ENCODE results near the gene MAGI2. TPM values are rescaled to one million over a fixed set of nuclear protein-coding genes. Genes with fewer than 3 reads are reported as not detected.

Gene MAGI2
- total RNA-seq, 1 experiment from 2014 or later: 14.3 TPM

DNA sequence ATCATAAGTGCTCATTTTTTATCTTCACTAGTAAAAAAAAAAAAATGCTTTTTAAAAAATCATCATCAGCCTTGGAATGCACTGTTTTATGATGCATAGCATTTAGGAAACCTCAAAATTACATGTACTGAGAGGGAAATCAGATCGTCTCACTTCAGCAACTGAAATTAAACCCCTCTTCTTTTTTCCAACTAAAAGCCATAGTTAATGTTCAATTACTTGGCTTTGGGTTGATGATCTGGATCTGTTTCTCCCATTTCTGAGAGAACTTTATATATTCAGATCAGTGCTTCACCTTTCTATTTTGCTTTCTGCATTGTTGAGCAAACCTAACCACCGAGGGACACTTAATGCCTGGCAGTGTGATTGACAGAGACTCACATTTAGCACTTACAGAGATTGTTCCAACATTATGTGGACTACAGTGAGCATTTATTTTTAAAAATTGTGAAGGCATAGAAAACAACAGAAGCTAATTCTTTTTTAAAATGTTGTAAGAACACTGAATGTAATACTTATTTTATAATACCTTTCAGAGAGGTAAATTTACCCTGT, 976.5 kb downstream of the MAGI2 start:
- DNase-seq: no peak
- no peak overlapping the region for H3K23ac ChIP-seq (ENCODE audit: insufficient read length, low read depth, low read length)

More for the DNA sequence above, 976.5 kb downstream of the MAGI2 start:
- no CpG with 5 or more reads among the region's 2 CpGs for WGBS (ENCODE audit: extremely low coverage, insufficient read length, low lambda C conversion rate)
- H3K56ac ChIP-seq (ENCODE audit: insufficient read length, low read depth, low read length): no peak overlapping the region
- no peaks in the 10 kb centered on the region for H3K79me2 ChIP-seq (ENCODE audit: insufficient read depth, low read length)
- TF ChIP-seq, protein P1, sequence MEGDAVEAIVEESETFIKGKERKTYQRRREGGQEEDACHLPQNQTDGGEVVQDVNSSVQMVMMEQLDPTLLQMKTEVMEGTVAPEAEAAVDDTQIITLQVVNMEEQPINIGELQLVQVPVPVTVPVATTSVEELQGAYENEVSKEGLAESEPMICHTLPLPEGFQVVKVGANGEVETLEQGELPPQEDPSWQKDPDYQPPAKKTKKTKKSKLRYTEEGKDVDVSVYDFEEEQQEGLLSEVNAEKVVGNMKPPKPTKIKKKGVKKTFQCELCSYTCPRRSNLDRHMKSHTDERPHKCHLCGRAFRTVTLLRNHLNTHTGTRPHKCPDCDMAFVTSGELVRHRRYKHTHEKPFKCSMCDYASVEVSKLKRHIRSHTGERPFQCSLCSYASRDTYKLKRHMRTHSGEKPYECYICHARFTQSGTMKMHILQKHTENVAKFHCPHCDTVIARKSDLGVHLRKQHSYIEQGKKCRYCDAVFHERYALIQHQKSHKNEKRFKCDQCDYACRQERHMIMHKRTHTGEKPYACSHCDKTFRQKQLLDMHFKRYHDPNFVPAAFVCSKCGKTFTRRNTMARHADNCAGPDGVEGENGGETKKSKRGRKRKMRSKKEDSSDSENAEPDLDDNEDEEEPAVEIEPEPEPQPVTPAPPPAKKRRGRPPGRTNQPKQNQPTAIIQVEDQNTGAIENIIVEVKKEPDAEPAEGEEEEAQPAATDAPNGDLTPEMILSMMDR (conservative IDR thresholded peaks at IDR 0.05): no peak
- no peak overlapping the region for H3K9ac ChIP-seq (ENCODE audit: extremely low read depth, insufficient read length, low read length)
- no peaks in the 10 kb centered on the region for H3K4me1 ChIP-seq (ENCODE audit: insufficient read depth, low read length)
- no peak overlapping the region for H4K91ac ChIP-seq (ENCODE audit: insufficient read length, low read depth, low read length)
- no peaks in the 10 kb centered on the region for H3K79me1 ChIP-seq (ENCODE audit: insufficient read depth, low read depth, low read length, poor library complexity, severe bottlenecking)
- no peak overlapping the region for H2BK12ac ChIP-seq (ENCODE audit: insufficient read length, low read depth, low read length)
- H3K9me3 ChIP-seq (ENCODE audit: control insufficient read depth, low read depth, low read length): no peaks in the 10 kb centered on the region
- H2AFZ ChIP-seq (ENCODE audit: low read length): no peak overlapping the region
- no peak overlapping the region for H4K8ac ChIP-seq (replicated peaks; ENCODE audit: insufficient read length, low read depth, low read length)
- no peak overlapping the region for H2BK15ac ChIP-seq (ENCODE audit: low read depth, low read length)
- Mint-ChIP-seq H3K4me3 (no peak overlapping the region), H3K27ac (no peak overlapping the region), H3K36me3 (ENCODE audit: insufficient read depth in 1 of 3, low read depth in 3 of 3) (no peaks in the 10 kb centered on the region), H3K27me3 (ENCODE audit: low read depth) (no peaks in the 10 kb centered on the region), H3K9me3 (no peaks in the 10 kb centered on the region), H3K4me1 (peaks cover 0 to 4% of the 10 kb centered on the region in 2 experiments; a peak in 2 of 4 replicates)
- H3K4me2 ChIP-seq (ENCODE audit: insufficient read depth, insufficient read length, low read length): no peak overlapping the region
- no peak overlapping the region for H2AK5ac ChIP-seq (ENCODE audit: insufficient read length, low read length)
- H3K23me2 ChIP-seq (ENCODE audit: insufficient read length, low read depth, low read length, poor library complexity, severe bottlenecking): no peaks in the 10 kb centered on the region
- H3T11ph ChIP-seq (ENCODE audit: low read length): no peak overlapping the region
- H2BK120ac ChIP-seq (ENCODE audit: low read depth, low read length, poor library complexity, severe bottlenecking): no peak overlapping the region
- no peak overlapping the region for H3K14ac ChIP-seq (ENCODE audit: insufficient read depth, low read length)
- H4K20me1 ChIP-seq (ENCODE audit: control insufficient read depth, insufficient read depth, insufficient read length): no peaks in the 10 kb centered on the region
- H2BK20ac ChIP-seq (ENCODE audit: low read depth, low read length, poor library complexity, severe bottlenecking): no peak overlapping the region
- no peak overlapping the region for H3K4ac ChIP-seq (ENCODE audit: low read depth, low read length)
- no peaks in the 10 kb centered on the region for H3K27me3 ChIP-seq (ENCODE audit: insufficient read depth, low read length)
- no peak overlapping the region for H3K27ac ChIP-seq (ENCODE audit: insufficient read length, low read depth, low read length)
- H3K18ac ChIP-seq (ENCODE audit: insufficient read length, low read depth, low read length): no peak overlapping the region
- H4K5ac ChIP-seq (ENCODE audit: insufficient read length, low read depth, low read length): no peak overlapping the region
- H2BK5ac ChIP-seq (ENCODE audit: insufficient read length, low read length): no peak overlapping the region
